Measurements from ENCODE around the gene GLB1L2. TPM values are rescaled to one million over a fixed set of nuclear protein-coding genes. Genes with fewer than 3 reads are reported as not detected.

The GLB1L2 gene
- polyA plus RNA-seq, 1 experiment: 0.18 TPM

- CTCF ChIA-PET: no interaction called here
- Histone ChIP-seq H3K4me3 (ENCODE audit: low read depth, low read length) (no peak overlapping the region), H3K27me3 (ENCODE audit: control insufficient read depth, insufficient read depth, low read length) (peaks cover 5% of the 10 kb centered on the region), H3K36me3 (ENCODE audit: control insufficient read depth, insufficient read depth, low read length) (no peaks in the 10 kb centered on the region)
- POLR2A ChIA-PET: no interaction called here
- DNase-seq (ENCODE audit: low read depth): no peak
- TF ChIP-seq, protein P1, sequence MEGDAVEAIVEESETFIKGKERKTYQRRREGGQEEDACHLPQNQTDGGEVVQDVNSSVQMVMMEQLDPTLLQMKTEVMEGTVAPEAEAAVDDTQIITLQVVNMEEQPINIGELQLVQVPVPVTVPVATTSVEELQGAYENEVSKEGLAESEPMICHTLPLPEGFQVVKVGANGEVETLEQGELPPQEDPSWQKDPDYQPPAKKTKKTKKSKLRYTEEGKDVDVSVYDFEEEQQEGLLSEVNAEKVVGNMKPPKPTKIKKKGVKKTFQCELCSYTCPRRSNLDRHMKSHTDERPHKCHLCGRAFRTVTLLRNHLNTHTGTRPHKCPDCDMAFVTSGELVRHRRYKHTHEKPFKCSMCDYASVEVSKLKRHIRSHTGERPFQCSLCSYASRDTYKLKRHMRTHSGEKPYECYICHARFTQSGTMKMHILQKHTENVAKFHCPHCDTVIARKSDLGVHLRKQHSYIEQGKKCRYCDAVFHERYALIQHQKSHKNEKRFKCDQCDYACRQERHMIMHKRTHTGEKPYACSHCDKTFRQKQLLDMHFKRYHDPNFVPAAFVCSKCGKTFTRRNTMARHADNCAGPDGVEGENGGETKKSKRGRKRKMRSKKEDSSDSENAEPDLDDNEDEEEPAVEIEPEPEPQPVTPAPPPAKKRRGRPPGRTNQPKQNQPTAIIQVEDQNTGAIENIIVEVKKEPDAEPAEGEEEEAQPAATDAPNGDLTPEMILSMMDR (IDR thresholded peaks at IDR 0.05; ENCODE audit: insufficient read depth, low read depth, low read length): no peak
These were observed 3.2 kb downstream of the GLB1L2 start for GRCh38 chr11:134334796-134335571.

GRCh38 chr11:134337051-134337450, 5.3 kb downstream of the GLB1L2 start:
- ChIA-PET POLR2A (no interaction called here), CTCF (no interaction called here)
- H3K27me3 ChIP-seq (ENCODE audit: control insufficient read depth, insufficient read depth, low read length): peaks cover 3% of the 10 kb centered on the region
- no peaks in the 10 kb centered on the region for H3K36me3 ChIP-seq (ENCODE audit: control insufficient read depth, insufficient read depth, low read length)
- DNase-seq (ENCODE audit: low read depth): no peak
- TF ChIP-seq, protein P1 (IDR thresholded peaks at IDR 0.05; ENCODE audit: insufficient read depth, low read depth, low read length): no peak
- no peak overlapping the region for H3K4me3 ChIP-seq (ENCODE audit: low read depth, low read length)

GRCh38 chr11:134338068-134338467, 6.3 kb downstream of the GLB1L2 start:
- TF ChIP-seq, protein P1 (IDR thresholded peaks at IDR 0.05; ENCODE audit: insufficient read depth, low read depth, low read length): no peak
- CTCF ChIA-PET: no interaction called here

DNA sequence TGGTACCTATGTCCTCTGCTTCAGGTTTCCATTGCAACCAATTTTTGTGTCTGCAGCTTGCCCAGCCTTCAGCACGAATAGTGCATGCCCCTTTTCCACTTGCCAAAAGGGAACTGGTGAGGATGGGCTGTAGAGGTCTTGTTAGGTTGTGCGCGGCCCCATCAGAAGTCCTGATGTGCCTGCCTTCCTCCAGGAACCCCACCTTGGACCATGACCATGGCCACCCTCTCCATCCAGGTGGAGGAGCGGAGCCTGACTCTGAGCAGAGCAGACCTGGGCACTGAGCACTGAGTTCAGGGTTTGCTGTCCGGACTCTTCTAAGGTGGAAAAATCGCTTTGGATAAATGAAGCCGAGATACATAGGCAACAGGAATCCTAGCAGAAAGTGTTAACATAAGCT, 6.9 kb downstream of the GLB1L2 start:
- Histone ChIP-seq H3K36me3 (ENCODE audit: control insufficient read depth, insufficient read depth, low read length) (no peaks in the 10 kb centered on the region), H3K27me3 (ENCODE audit: control insufficient read depth, insufficient read depth, low read length) (no peaks in the 10 kb centered on the region), H3K4me3 (ENCODE audit: low read depth, low read length) (no peak overlapping the region)
- DNase-seq (ENCODE audit: low read depth): no peak
- ChIA-PET POLR2A (no interaction called here), CTCF (no interaction called here)
- TF ChIP-seq, protein P1 (IDR thresholded peaks at IDR 0.05; ENCODE audit: insufficient read depth, low read depth, low read length): no peak

More at GRCh38 chr11:134338068-134338467, 6.3 kb downstream of the GLB1L2 start:
- Histone ChIP-seq H3K4me3 (ENCODE audit: low read depth, low read length) (no peak overlapping the region), H3K36me3 (ENCODE audit: control insufficient read depth, insufficient read depth, low read length) (no peaks in the 10 kb centered on the region), H3K27me3 (ENCODE audit: control insufficient read depth, insufficient read depth, low read length) (peaks cover 2% of the 10 kb centered on the region; the same call in 1 of the 2 replicates)
- DNase-seq (ENCODE audit: low read depth): no peak
- POLR2A ChIA-PET: no interaction called here

DNA sequence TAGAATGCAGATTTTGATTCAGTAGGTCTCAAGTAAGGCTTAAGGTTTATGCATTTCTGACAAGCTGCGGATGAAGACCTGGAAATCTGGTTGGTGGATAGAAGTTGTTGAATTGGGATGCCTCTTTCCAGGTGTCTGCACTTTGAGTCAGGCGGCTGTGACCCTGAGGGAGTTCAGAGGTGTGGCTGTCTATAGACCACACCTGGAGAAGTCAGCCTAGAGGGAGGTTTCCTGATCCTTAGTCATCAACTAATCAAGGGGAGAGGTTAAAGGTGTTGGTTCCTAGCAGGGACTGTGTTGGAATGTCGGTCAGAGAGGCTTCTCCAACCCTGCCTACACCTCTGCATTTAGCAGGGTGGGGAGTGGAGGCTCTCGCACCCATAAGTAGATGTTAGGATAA, 8.0 kb downstream of the GLB1L2 start:
- CTCF ChIA-PET: no interaction called here

More for the DNA sequence above, 8.0 kb downstream of the GLB1L2 start:
- POLR2A ChIA-PET: no interaction called here
- Histone ChIP-seq H3K27me3 (ENCODE audit: control insufficient read depth, insufficient read depth, low read length) (no peaks in the 10 kb centered on the region), H3K36me3 (ENCODE audit: control insufficient read depth, insufficient read depth, low read length) (no peaks in the 10 kb centered on the region), H3K4me3 (ENCODE audit: low read depth, low read length) (no peak overlapping the region)
- DNase-seq (ENCODE audit: low read depth): no peak
- TF ChIP-seq, protein P1 (IDR thresholded peaks at IDR 0.05; ENCODE audit: insufficient read depth, low read depth, low read length): no peak
